CD4-positive, alpha-beta T cell (primary cell): Measurements from ENCODE around the gene NEURL1. TPM values are rescaled to one million over a fixed set of nuclear protein-coding genes. Genes with fewer than 3 reads are reported as not detected.

Experiments
- ATAC-seq: fragments of 200-7000 bp; cut with Tn5 transposase; one replicate; pipeline ENCODE4 v1.10.0; 2022; ENCODE audit warnings: mild to moderate bottlenecking; ENCODE audit not compliant: poor library complexity
- CTCF ChIA-PET: fragments of 350-600 bp; sonication (Branson Sonifier 250); formaldehyde crosslinking; loops from one replicate; lab custom pipeline; 2021; ENCODE audit warnings: antibody characterized with exemption, inconsistent platforms; lab: Charles Lee
- POLR2A ChIA-PET: fragments of 350-600 bp; sonication (Branson Sonifier 250); formaldehyde crosslinking; loops from one replicate; lab custom pipeline; 2021; ENCODE audit warnings: antibody characterized with exemption, inconsistent platforms; lab: Charles Lee
- DNase-seq, 14 experiments: peaks; one replicate each; pipeline ENCODE4 v3.0.0-alpha.2; 2013 to 2020; ENCODE audit warnings: mixed read lengths in 2 of 14
- H3K27ac ChIP-seq, 2 donors: one replicate each; pipeline versions ENCODE4 v1.5.1 to v1.7.0; 2013; ENCODE audit warnings: low read length in 2 of 2, low read depth in 1 of 2, mild to moderate bottlenecking in 1 of 2
- H3K27me3 ChIP-seq, 2 experiments: 1 replicate in 1 of 2; 2 replicates in 1 of 2; pipeline versions ENCODE4 v1.6.1 to v1.7.0; 2013; ENCODE audit warnings: low read length in 2 of 2, control low read depth in 1 of 2, mild to moderate bottlenecking in 1 of 2, moderate library complexity in 1 of 2; ENCODE audit not compliant: insufficient read depth in 2 of 2, control insufficient read depth in 1 of 2
- H3K36me3 ChIP-seq: one replicate; pipeline ENCODE4 v1.6.1; 2013; ENCODE audit warnings: low read length, control low read depth; ENCODE audit not compliant: insufficient read depth
- H3K4me1 ChIP-seq: one replicate; pipeline ENCODE4 v1.6.1; 2013; ENCODE audit warnings: low read length, control low read depth; ENCODE audit not compliant: insufficient read depth
- H3K4me3 ChIP-seq: one replicate; pipeline ENCODE4 v1.5.1; 2013; ENCODE audit warnings: mild to moderate bottlenecking, low read length, moderate library complexity
- H3K9me3 ChIP-seq, 2 experiments: 1 replicate in 1 of 2; 2 replicates in 1 of 2; pipeline versions ENCODE4 v1.6.1 to v1.7.0; 2013; ENCODE audit warnings: low read length in 2 of 2, mild to moderate bottlenecking in 2 of 2, control low read depth in 1 of 2, moderate library complexity in 1 of 2; ENCODE audit not compliant: control insufficient read depth in 1 of 2, insufficient read depth in 1 of 2
- H3K27ac Mint-ChIP-seq: one replicate; pipeline ENCODE4 v1.8.0; 2020; ENCODE audit warnings: mixed read lengths
- H3K27me3 Mint-ChIP-seq: one replicate; pipeline ENCODE4 v1.8.0; 2021; ENCODE audit warnings: mixed read lengths
- H3K36me3 Mint-ChIP-seq: one replicate; pipeline ENCODE4 v1.8.0; 2021; ENCODE audit warnings: low read depth, mixed read lengths
- H3K4me1 Mint-ChIP-seq: one replicate; pipeline ENCODE4 v1.8.0; 2021; ENCODE audit warnings: low read depth, mixed read lengths
- H3K4me3 Mint-ChIP-seq: one replicate; pipeline ENCODE4 v1.8.0; 2020; ENCODE audit warnings: mild to moderate bottlenecking, mixed read lengths
- H3K9me3 Mint-ChIP-seq: one replicate; pipeline ENCODE4 v1.8.0; 2020; ENCODE audit warnings: mixed read lengths
- intact Hi-C, 2 experiments: fragments of 100-400 bp; cut with DNase I in 1 of 2; cut with micrococcal nuclease in 1 of 2; formaldehyde crosslinking; loops; one replicate each; pipeline versions ENCODE4 v1.15.1 to v1.9.0; 2023 to 2025; cut with DNase I, micrococcal nuclease
- total RNA-seq, 174 experiments: library from RNA in 2 of 174; stranded (reverse) in 2 of 174; gene quantifications; one replicate each; pipeline ENCODE4 v1.2.3 and lab custom pipeline; 2021 to 2026
- TF ChIP-seq, protein P1 (sequence below): fragments of 200-600 bp; IDR thresholded peaks from one replicate; pipeline ENCODE4 v1.8.0; 2022; ENCODE audit warnings: antibody characterized with exemption, mild to moderate bottlenecking

Gene NEURL1
- total RNA-seq, 2 experiments from 2014 or later: 0.85 to 1.1 TPM

DNA sequence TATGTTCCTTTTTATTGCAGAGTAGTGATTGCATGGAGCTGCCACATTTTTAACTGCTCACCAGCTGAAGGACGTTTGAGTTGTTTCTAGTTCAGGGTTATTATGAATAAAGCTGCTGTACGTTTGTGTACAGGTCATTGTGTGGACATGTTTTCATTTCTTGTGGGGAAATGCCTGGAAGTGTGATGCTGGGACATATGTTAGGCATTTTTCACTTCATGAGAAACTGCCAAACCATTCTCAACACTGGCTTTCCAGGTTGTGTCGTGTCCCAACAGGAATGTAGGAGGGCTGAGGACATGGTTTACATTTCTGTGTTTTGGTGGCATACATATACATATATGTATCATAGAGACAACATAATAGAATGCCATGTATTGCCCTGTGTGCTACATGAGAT, 73.0 kb downstream of the NEURL1 start:
- no peak for ATAC-seq
- no peak overlapping the region for H3K27ac ChIP-seq
- H3K4me3 Mint-ChIP-seq: no peak overlapping the region

DNA sequence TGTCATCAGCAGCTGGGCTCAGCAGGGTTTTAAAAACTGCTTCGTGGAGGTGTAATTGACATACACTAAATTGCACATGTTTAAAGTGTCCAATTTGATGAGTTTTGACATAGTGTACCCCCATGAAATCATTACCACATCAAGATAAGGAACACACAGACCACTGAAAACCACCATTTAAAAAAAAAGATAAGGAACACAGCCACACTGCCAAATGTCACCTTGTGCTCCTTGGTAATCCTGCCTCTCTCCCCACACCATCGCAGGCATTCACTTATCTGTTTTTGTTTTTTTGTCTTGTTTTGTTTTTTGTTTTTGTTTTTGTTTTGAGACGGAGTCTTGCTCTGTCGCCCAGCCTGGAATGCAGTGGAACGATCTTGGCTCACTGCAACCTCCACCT, 75.0 kb downstream of the NEURL1 start:
- Histone ChIP-seq H3K4me1 (no peaks in the 10 kb centered on the region), H3K27ac (no peak overlapping the region), H3K27me3 (peaks cover 0 to 2% of the 10 kb centered on the region in 2 experiments), H3K9me3 (no peaks in the 10 kb centered on the region), H3K36me3 (no peaks in the 10 kb centered on the region), H3K4me3 (no peak overlapping the region)
- ATAC-seq (no peak), DNase-seq (no peak)
- no peaks in the 10 kb centered on the region for H3K36me3 Mint-ChIP-seq
- POLR2A ChIA-PET: no interaction called here
- no peaks in the 10 kb centered on the region for H3K9me3 Mint-ChIP-seq
- no peak overlapping the region for H3K4me3 Mint-ChIP-seq
- CTCF ChIA-PET: no interaction called here
- intact Hi-C loops: no loop called here
- TF ChIP-seq, protein P1, sequence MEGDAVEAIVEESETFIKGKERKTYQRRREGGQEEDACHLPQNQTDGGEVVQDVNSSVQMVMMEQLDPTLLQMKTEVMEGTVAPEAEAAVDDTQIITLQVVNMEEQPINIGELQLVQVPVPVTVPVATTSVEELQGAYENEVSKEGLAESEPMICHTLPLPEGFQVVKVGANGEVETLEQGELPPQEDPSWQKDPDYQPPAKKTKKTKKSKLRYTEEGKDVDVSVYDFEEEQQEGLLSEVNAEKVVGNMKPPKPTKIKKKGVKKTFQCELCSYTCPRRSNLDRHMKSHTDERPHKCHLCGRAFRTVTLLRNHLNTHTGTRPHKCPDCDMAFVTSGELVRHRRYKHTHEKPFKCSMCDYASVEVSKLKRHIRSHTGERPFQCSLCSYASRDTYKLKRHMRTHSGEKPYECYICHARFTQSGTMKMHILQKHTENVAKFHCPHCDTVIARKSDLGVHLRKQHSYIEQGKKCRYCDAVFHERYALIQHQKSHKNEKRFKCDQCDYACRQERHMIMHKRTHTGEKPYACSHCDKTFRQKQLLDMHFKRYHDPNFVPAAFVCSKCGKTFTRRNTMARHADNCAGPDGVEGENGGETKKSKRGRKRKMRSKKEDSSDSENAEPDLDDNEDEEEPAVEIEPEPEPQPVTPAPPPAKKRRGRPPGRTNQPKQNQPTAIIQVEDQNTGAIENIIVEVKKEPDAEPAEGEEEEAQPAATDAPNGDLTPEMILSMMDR: no peak
- no peaks in the 10 kb centered on the region for H3K4me1 Mint-ChIP-seq
- H3K27me3 Mint-ChIP-seq: no peaks in the 10 kb centered on the region
- H3K27ac Mint-ChIP-seq: no peak overlapping the region

More for the DNA sequence above, 73.0 kb downstream of the NEURL1 start:
- no peaks in the 10 kb centered on the region for H3K9me3 Mint-ChIP-seq
- H3K9me3 ChIP-seq: no peaks in the 10 kb centered on the region
- H3K4me3 ChIP-seq: no peak overlapping the region
- TF ChIP-seq, protein P1: no peak
- H3K27ac Mint-ChIP-seq: no peak overlapping the region
- H3K36me3 ChIP-seq: no peaks in the 10 kb centered on the region
- DNase-seq: no peak
- CTCF ChIA-PET: no interaction called here
- no peaks in the 10 kb centered on the region for H3K27me3 ChIP-seq
- intact Hi-C loops: no loop called here
- H3K4me1 Mint-ChIP-seq: no peaks in the 10 kb centered on the region
- H3K36me3 Mint-ChIP-seq: no peaks in the 10 kb centered on the region
- H3K4me1 ChIP-seq: no peaks in the 10 kb centered on the region
- no peaks in the 10 kb centered on the region for H3K27me3 Mint-ChIP-seq
- POLR2A ChIA-PET: no interaction called here

DNA sequence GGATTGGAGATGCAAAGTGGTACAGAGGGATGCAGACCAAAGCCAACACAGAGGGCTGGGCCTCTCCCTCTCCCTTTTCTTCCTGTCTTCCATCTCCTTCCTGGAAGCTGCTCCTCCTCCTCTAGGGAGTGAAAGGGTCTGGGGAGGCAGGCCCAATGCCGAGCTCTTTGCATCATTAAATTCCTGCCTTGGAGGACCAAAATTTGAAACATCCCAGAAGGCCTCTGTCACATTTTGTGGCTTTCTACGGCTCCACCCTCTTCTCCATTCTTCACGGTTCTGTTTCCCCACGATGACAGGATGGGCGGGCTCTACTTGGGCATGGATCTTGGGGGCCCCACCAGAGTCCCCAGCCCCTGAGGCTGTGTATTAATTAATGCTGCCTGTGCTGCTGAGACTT, 76.4 kb downstream of the NEURL1 start:
- intact Hi-C loops: no loop called here
- H3K27me3 ChIP-seq: peaks cover 0 to 2% of the 10 kb centered on the region in 2 experiments
- no peaks in the 10 kb centered on the region for H3K36me3 ChIP-seq
- ATAC-seq: no peak
- Mint-ChIP-seq H3K9me3 (no peaks in the 10 kb centered on the region), H3K27ac (no peak overlapping the region), H3K36me3 (no peaks in the 10 kb centered on the region), H3K4me3 (no peak overlapping the region), H3K4me1 (no peaks in the 10 kb centered on the region), H3K27me3 (no peaks in the 10 kb centered on the region)
- no peak for DNase-seq
- H3K27ac ChIP-seq: no peak overlapping the region
- no peak overlapping the region for H3K4me3 ChIP-seq
- no peaks in the 10 kb centered on the region for H3K4me1 ChIP-seq
- H3K9me3 ChIP-seq: no peaks in the 10 kb centered on the region
- ChIA-PET CTCF (no interaction called here), POLR2A (no interaction called here)
- TF ChIP-seq, protein P1: no peak
